ENCODE data around the gene MRPS2. TPM values are rescaled to one million over a fixed set of nuclear protein-coding genes. Genes with fewer than 3 reads are reported as not detected.

The MRPS2 gene
- total RNA-seq, 1 donor from 2014 or later: 50.1 TPM

Other genes with a start within 250 kb of the MRPS2 start
- gene PPP1R26, start 20.9 kb upstream of the MRPS2 start, total RNA-seq: 7.9 TPM
- not detected for gene LCN1, start 20.8 kb downstream of the MRPS2 start, total RNA-seq
- gene OBP2A, start 45.4 kb downstream of the MRPS2 start, total RNA-seq: not detected
- gene PAEP, start 61.1 kb downstream of the MRPS2 start, total RNA-seq: not detected
- not detected for gene GLT6D1, start 138.9 kb downstream of the MRPS2 start, total RNA-seq
- not detected for gene LCN9, start 162.6 kb downstream of the MRPS2 start, total RNA-seq
- gene SOHLH1, start 198.8 kb downstream of the MRPS2 start, total RNA-seq: not detected
- gene KCNT1, start 201.5 kb downstream of the MRPS2 start, total RNA-seq: not detected

Data from vagina (tissue), 1 donor.